ENCODE data around the gene ANXA6. TPM values are rescaled to one million over a fixed set of nuclear protein-coding genes. Genes with fewer than 3 reads are reported as not detected.

The ANXA6 gene
- total and polyA plus RNA-seq, 9 of the 15 experiments (the other 6 are each of a cell fraction or from before 2014, with no cell fraction given): 0.70 to 13.2 (median 8.3) TPM

DNA sequence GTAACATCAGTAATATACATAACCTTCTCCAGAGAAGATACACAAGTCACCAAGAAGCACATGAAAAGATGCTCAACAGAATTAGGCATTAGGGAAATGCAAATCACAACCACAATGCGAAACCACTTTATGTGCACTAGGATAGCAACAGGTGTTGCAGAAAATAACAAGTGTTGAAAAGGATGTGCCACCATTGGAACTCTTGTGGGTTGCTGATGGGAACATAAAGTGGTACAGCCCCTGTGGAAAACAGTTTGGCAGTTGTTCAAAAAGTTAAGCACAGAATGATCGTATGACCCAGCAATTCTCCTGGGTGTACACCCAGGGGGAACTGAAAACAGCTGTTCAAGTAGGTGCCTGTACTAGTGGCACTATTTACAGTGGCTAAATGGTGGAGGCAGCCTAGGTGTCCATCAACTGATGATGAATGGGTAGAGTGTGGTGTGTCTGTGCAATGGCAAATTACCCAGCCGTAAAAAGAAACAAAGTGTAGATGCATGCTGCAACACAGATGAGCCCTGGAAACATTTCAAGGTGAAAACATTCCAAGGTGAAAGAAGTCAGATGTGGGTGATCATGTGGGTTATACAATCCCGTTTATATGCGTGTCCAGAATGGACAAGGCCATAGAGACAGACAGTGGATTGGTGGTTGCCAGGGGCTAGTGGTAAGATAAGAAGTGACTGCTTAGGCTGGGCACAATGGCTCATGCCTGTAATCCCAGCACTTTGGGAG, 39.1 kb upstream of the ANXA6 start:
- Histone ChIP-seq H3K9me1 (ENCODE audit: control insufficient read depth, insufficient read depth, low read length) (no peaks in the 10 kb centered on the region), H3K9ac (ENCODE audit: insufficient read depth in 1 of 2, low read depth in 2 of 2, low read length in 2 of 2) (no peak overlapping the region), H3K4me2 (ENCODE audit: insufficient read depth, low read length) (no peak overlapping the region), H2AFZ (ENCODE audit: low read depth, low read length) (no peak overlapping the region), H3K9me3 (replicated peaks; ENCODE audit: control insufficient read depth, insufficient read depth, low read depth, low read length) (peaks cover 3% of the 10 kb centered on the region; the same call in 1 of the 2 replicates), H3K4me3 (no peak overlapping the region), H3K27ac (ENCODE audit: extremely low read depth, low read depth, low read length) (no peak overlapping the region), H3K36me3 (ENCODE audit: control insufficient read depth, insufficient read depth, low read length) (no peaks in the 10 kb centered on the region), H4K20me1 (replicated peaks; ENCODE audit: control insufficient read depth, insufficient read depth, low read length) (no peaks in the 10 kb centered on the region), H3K4me1 (replicated peaks in 1 of 2; ENCODE audit: control insufficient read depth in 2 of 2, insufficient read depth in 2 of 2, low read length in 2 of 2) (no peaks in the 10 kb centered on the region), H3K79me2 (ENCODE audit: control insufficient read depth, insufficient read depth, low read length) (no peaks in the 10 kb centered on the region), H3K27me3 (ENCODE audit: control insufficient read depth in 2 of 2, insufficient read depth in 2 of 2, low read length in 2 of 2) (no peaks in the 10 kb centered on the region)
- BruUV-seq (replicated peaks): no TSS peak
- POLR2A ChIA-PET: no interaction called here
- intact Hi-C loops (cut with micrococcal nuclease): no loop called here
- CTCF ChIA-PET (ENCODE audit: low intra/inter-chr PET ratio): no interaction called here
- FAIRE-seq (no peak), DNase-seq (ENCODE audit: extremely low read depth in 1 of 4, low spot score in 3 of 4) (no peak), ATAC-seq (no peak)
- WGBS (ENCODE audit: insufficient coverage, low coverage, missing lambda C conversion rate): 44% methylated on average over 5 of the region's 5 CpGs
- TF ChIP-seq MCM5 (IDR thresholded peaks at IDR 0.05; ENCODE audit: low read depth): no peak
- in situ Hi-C loops (cut with MboI): no loop called here

DNA sequence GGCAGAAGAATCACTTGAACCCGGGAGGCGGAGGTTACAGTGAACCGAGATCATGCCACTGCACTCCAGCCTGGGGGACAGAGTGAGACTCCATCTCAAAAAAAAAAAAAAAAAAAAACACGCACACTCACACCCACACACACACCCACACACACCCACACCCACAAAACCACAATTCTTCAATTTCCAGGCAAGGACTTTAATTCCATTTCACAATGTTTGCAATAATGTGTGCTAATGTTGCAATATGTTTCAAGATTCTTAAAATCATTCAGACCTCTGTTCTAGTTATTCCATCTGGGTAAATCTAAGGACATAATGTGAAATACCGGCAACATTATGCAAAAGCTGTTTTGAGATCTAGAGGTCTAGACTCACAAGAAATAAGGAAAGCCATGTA, 38.0 kb upstream of the ANXA6 start:
- no peaks in the 10 kb centered on the region for H3K9me1 ChIP-seq (ENCODE audit: control insufficient read depth, insufficient read depth, low read length)
- ATAC-seq (no peak), DNase-seq (ENCODE audit: extremely low read depth in 1 of 4, low spot score in 3 of 4) (no peak), FAIRE-seq (no peak)
- no peaks in the 10 kb centered on the region for H3K36me3 ChIP-seq (ENCODE audit: control insufficient read depth, insufficient read depth, low read length)
- BruUV-seq (replicated peaks): no TSS peak
- TF ChIP-seq EGR1 (conservative IDR thresholded peaks at IDR 0.05): peak; percentile 91
- TF ChIP-seq CEBPB (tag; IDR thresholded peaks at IDR 0.05): peak; percentile 40
- no peak for TF ChIP-seq CEBPG (CRISPR knock-in tag; IDR thresholded peaks at IDR 0.05)
- TF ChIP-seq CEBPG (tag; conservative IDR thresholded peaks at IDR 0.05 in 1 of 2, IDR thresholded peaks at IDR 0.05 in 1 of 2): 0 out of 4 replicates have a peak, but pooled peaks of 1 of the 2 experiments have one; percentile 29
- TF ChIP-seq PCBP2 (IDR thresholded peaks at IDR 0.05; ENCODE audit: low read depth, low read length, poor library complexity, severe bottlenecking): no peak
- intact Hi-C loops (cut with micrococcal nuclease) (no loop called here), in situ Hi-C loops (cut with MboI) (no loop called here)
- no peaks in the 10 kb centered on the region for H3K79me2 ChIP-seq (ENCODE audit: control insufficient read depth, insufficient read depth, low read length)
- H2AFZ ChIP-seq (ENCODE audit: low read depth, low read length): no peak overlapping the region
- no peaks in the 10 kb centered on the region for H4K20me1 ChIP-seq (replicated peaks; ENCODE audit: control insufficient read depth, insufficient read depth, low read length)
- no peak overlapping the region for H3K4me2 ChIP-seq (ENCODE audit: insufficient read depth, low read length)
- H3K4me1 ChIP-seq (replicated peaks in 1 of 2; ENCODE audit: control insufficient read depth in 2 of 2, insufficient read depth in 2 of 2, low read length in 2 of 2): no peaks in the 10 kb centered on the region
- ChIA-PET POLR2A (no interaction called here), CTCF (ENCODE audit: low intra/inter-chr PET ratio) (no interaction called here)
- H3K27me3 ChIP-seq (ENCODE audit: control insufficient read depth in 2 of 2, insufficient read depth in 2 of 2, low read length in 2 of 2): no peaks in the 10 kb centered on the region
- H3K27ac ChIP-seq (ENCODE audit: extremely low read depth, low read depth, low read length): no peak overlapping the region
- no peak overlapping the region for H3K4me3 ChIP-seq
- no peak overlapping the region for H3K9ac ChIP-seq (ENCODE audit: insufficient read depth in 1 of 2, low read depth in 2 of 2, low read length in 2 of 2)
- 43% methylated on average over 2 of the region's 5 CpGs for WGBS (ENCODE audit: insufficient coverage, low coverage, missing lambda C conversion rate)
- peaks cover 3% of the 10 kb centered on the region; the same call in 1 of the 2 replicates for H3K9me3 ChIP-seq (replicated peaks; ENCODE audit: control insufficient read depth, insufficient read depth, low read depth, low read length)
